ENCODE results near the gene DYRK1A.

DYRK1A gene

GRCh38 chr21:37412603-37413360, 46.2 kb downstream of the DYRK1A start:
- ATAC-seq: peak; percentile 89
- TF ChIP-seq TOX (CRISPR knock-in tag; IDR thresholded peaks at IDR 0.05; ENCODE audit: borderline replicate concordance): no peak
- TF ChIP-seq, protein P1, sequence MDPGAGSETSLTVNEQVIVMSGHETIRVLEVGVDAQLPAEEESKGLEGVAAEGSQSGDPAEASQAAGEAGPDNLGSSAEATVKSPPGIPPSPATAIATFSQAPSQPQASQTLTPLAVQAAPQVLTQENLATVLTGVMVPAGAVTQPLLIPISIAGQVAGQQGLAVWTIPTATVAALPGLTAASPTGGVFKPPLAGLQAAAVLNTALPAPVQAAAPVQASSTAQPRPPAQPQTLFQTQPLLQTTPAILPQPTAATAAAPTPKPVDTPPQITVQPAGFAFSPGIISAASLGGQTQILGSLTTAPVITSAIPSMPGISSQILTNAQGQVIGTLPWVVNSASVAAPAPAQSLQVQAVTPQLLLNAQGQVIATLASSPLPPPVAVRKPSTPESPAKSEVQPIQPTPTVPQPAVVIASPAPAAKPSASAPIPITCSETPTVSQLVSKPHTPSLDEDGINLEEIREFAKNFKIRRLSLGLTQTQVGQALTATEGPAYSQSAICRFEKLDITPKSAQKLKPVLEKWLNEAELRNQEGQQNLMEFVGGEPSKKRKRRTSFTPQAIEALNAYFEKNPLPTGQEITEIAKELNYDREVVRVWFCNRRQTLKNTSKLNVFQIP (CRISPR knock-in tag; IDR thresholded peaks at IDR 0.05; ENCODE audit: borderline replicate concordance, low read depth): no peak
- no peak for TF ChIP-seq TSHZ2 (CRISPR knock-in tag; IDR thresholded peaks at IDR 0.05)
- no peak for TF ChIP-seq ZNF565 (CRISPR knock-in tag; conservative IDR thresholded peaks at IDR 0.05; ENCODE audit: low read depth)
- TF ChIP-seq, protein P2, sequence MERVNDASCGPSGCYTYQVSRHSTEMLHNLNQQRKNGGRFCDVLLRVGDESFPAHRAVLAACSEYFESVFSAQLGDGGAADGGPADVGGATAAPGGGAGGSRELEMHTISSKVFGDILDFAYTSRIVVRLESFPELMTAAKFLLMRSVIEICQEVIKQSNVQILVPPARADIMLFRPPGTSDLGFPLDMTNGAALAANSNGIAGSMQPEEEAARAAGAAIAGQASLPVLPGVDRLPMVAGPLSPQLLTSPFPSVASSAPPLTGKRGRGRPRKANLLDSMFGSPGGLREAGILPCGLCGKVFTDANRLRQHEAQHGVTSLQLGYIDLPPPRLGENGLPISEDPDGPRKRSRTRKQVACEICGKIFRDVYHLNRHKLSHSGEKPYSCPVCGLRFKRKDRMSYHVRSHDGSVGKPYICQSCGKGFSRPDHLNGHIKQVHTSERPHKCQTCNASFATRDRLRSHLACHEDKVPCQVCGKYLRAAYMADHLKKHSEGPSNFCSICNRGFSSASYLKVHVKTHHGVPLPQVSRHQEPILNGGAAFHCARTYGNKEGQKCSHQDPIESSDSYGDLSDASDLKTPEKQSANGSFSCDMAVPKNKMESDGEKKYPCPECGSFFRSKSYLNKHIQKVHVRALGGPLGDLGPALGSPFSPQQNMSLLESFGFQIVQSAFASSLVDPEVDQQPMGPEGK (CRISPR knock-in tag; IDR thresholded peaks at IDR 0.05; ENCODE audit: borderline replicate concordance): no peak
- no peak for TF ChIP-seq ESRRG (CRISPR knock-in tag; IDR thresholded peaks at IDR 0.05)
- no peak for TF ChIP-seq CSDC2 (CRISPR knock-in tag; IDR thresholded peaks at IDR 0.05)
- no peak for TF ChIP-seq ARNTL (CRISPR knock-in tag; IDR thresholded peaks at IDR 0.05; ENCODE audit: borderline replicate concordance, low read depth)
- no peak for TF ChIP-seq BACH2 (CRISPR knock-in tag; IDR thresholded peaks at IDR 0.05; ENCODE audit: borderline replicate concordance)
- TF ChIP-seq ISL1 (CRISPR knock-in tag; IDR thresholded peaks at IDR 0.05): no peak
- TF ChIP-seq ZFP30 (CRISPR knock-in tag; IDR thresholded peaks at IDR 0.05): no peak
- no peak for TF ChIP-seq RARB (CRISPR knock-in tag; IDR thresholded peaks at IDR 0.05)

DNA sequence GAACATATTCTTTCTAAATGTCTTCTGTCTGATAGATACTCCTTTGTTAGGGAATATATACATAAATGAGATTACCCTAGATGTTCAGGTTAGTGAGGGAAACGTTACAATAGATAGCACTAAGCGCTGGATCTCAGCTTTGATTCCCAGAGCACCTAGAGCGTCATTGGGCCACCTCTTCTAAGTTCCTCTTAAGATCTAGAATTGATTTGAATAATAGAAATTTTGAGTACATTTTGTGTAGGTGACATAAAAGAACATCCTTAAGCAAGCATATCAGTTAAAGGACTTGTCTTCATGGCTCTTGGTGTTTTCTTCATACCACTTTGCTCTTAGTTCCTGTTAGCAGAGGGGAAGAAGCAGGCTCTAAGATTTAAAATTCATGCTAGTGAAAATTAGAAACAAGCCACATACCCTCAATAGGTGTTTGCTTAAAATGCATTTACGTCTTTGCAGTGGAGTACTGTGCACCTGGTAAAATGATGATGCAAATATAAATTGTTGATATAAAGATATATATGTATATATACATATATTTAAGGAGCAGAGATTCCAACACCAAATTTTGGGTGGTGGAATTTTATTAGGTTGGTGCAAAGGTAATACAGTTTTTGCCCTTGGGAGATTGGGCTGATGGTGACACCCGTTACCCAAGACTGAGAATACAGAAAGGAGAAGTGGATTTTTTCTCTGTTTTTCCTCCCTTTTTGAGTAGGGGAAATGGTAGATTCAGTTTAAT, 47.1 kb downstream of the DYRK1A start:
- TF ChIP-seq, protein P1 (CRISPR knock-in tag; IDR thresholded peaks at IDR 0.05; ENCODE audit: borderline replicate concordance, low read depth): no peak
- no peak for TF ChIP-seq ZNF565 (CRISPR knock-in tag; conservative IDR thresholded peaks at IDR 0.05; ENCODE audit: low read depth)
- no peak for TF ChIP-seq ZFP3 (CRISPR knock-in tag; IDR thresholded peaks at IDR 0.05)
- no peak for TF ChIP-seq ZNF8 (CRISPR knock-in tag; IDR thresholded peaks at IDR 0.05)
- TF ChIP-seq BACH2 (CRISPR knock-in tag; IDR thresholded peaks at IDR 0.05; ENCODE audit: borderline replicate concordance): no peak
- no peak for TF ChIP-seq ZFP30 (CRISPR knock-in tag; IDR thresholded peaks at IDR 0.05)
- TF ChIP-seq ZNF70 (CRISPR knock-in tag; IDR thresholded peaks at IDR 0.05): no peak
- TF ChIP-seq, protein P3, sequence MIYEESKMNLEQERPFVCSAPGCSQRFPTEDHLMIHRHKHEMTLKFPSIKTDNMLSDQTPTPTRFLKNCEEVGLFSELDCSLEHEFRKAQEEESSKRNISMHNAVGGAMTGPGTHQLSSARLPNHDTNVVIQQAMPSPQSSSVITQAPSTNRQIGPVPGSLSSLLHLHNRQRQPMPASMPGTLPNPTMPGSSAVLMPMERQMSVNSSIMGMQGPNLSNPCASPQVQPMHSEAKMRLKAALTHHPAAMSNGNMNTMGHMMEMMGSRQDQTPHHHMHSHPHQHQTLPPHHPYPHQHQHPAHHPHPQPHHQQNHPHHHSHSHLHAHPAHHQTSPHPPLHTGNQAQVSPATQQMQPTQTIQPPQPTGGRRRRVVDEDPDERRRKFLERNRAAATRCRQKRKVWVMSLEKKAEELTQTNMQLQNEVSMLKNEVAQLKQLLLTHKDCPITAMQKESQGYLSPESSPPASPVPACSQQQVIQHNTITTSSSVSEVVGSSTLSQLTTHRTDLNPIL (CRISPR knock-in tag; IDR thresholded peaks at IDR 0.05; ENCODE audit: low read depth): no peak
- TF ChIP-seq ZC3H10 (CRISPR knock-in tag; IDR thresholded peaks at IDR 0.05): no peak
- no peak for TF ChIP-seq RARB (CRISPR knock-in tag; IDR thresholded peaks at IDR 0.05)
- no peak for TF ChIP-seq TOX (CRISPR knock-in tag; IDR thresholded peaks at IDR 0.05; ENCODE audit: borderline replicate concordance)
- TF ChIP-seq CSDC2 (CRISPR knock-in tag; IDR thresholded peaks at IDR 0.05): no peak
- no peak for ATAC-seq
